Thyroid gland (tissue), 4 donors: ENCODE results near the gene SULT2B1. TPM values are rescaled to one million over a fixed set of nuclear protein-coding genes. Genes with fewer than 3 reads are reported as not detected.

Experiments used
- DNase-seq, 2 donors: peaks; one replicate each; pipeline ENCODE4 v3.0.0-alpha.2; 2019
- H3K27ac ChIP-seq, 3 donors: fragments of 200-600 bp; sonication (generic); 1 replicate in 2 of 3; 2 replicates in 1 of 3; pipeline ENCODE4 v1.5.1; 2016 to 2019; ENCODE audit warnings: mild to moderate bottlenecking in 1 of 3, moderate library complexity in 1 of 3
- H3K27me3 ChIP-seq: fragments of 200-600 bp; sonication (generic); one replicate; pipeline ENCODE4 v1.5.1; 2019
- H3K36me3 ChIP-seq, 2 donors: fragments of 200-600 bp; sonication (generic); one replicate each; pipeline ENCODE4 v1.5.1; 2016 to 2019
- H3K4me1 ChIP-seq, 2 donors: fragments of 200-600 bp; sonication (generic); one replicate each; pipeline ENCODE4 v1.5.1; 2017 to 2019
- H3K4me3 ChIP-seq, 3 donors: fragments of 200-600 bp; sonication (generic); replicated peaks in 1 of 3; 1 replicate in 2 of 3; 2 replicates in 1 of 3; pipeline ENCODE4 v1.5.1; 2016; ENCODE audit warnings: mild to moderate bottlenecking in 1 of 3
- H3K9me3 ChIP-seq: fragments of 200-600 bp; sonication (generic); one replicate; pipeline ENCODE4 v1.5.1; 2017
- POLR2A ChIP-seq, 2 donors: fragments of 450-650 bp; IDR thresholded peaks; one replicate each; pipeline ENCODE4 v1.6.1; 2017; ENCODE audit warnings: antibody characterized with exemption in 2 of 2, mild to moderate bottlenecking in 2 of 2, moderate library complexity in 1 of 2
- whole genome bisulfite sequencing, 2 donors: methylation state at CpG; one replicate each; pipeline ENCODE4 v1.1.5; 2017; 5-methylcytosine and 5-hydroxymethylcytosine counted together
- intact Hi-C: fragments of 100-400 bp; cut with DNase I; formaldehyde crosslinking; loops from one replicate; pipeline ENCODE4 v1.15.1; 2023
- total RNA-seq, 4 donors: library from RNA; depleted of rRNA; stranded (reverse); fragments of >200 nt; gene quantifications; one replicate each; pipeline ENCODE4 v1.2.3, GENCODE V29; 2016
- TF ChIP-seq, protein P1 (sequence below), 6 experiments: fragments of 200-600 bp in 3 of 6; fragments of 450-650 bp in 3 of 6; sonication (generic) in 3 of 6; IDR thresholded peaks; one replicate each; pipeline ENCODE4 v1.5.1; 2016 to 2019; ENCODE audit warnings: antibody characterized with exemption in 6 of 6, mild to moderate bottlenecking in 2 of 6, inconsistent platforms in 1 of 6, moderate library complexity in 1 of 6

Gene SULT2B1
- total RNA-seq, 4 donors from 2014 or later, result 0.54 to 0.88 (median 0.78) TPM; not detected in 1

DNA sequence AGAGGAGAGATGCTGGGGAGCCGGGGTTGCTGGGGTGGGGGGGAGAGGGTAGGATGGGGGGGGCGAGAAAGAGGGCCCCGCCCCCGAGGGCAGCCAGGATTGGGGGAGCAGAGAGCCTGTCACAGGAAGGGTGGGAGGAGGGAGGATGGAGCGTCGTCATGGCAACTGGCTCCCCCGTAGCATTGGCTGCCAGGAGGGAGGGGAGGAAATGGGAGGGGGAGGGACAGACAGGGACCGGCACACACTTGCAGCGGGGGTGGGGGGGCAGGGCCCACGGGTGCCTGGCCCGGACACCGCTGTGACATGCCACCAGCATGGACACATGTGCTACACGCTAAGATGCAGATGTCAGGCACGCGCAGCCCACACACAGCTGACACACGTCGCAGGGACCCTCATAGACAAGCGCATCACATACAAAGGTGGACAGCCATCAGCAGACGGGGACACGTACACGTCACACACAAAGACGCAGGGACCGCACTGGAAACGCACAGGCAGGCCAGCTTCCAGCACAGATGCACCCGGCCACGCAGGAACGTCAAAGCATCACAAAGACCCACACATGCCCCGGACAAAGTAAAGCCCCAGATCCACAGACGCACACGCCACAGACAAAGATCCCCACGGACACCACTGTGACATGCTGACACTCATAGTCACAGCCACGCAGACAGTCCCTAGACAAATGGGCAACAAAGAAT, 40.0 kb upstream of the SULT2B1 start, which contains the start of gene LMTK3:
Gene LMTK3, minus strand, starts transcription at position 36 of the 704 bp plus-strand sequence. CDS start 259 bp downstream, outside the sequence.
- intact Hi-C loops, result no loop called here
- Histone ChIP-seq H3K27me3 (no peaks in the 10 kb centered on the region), H3K9me3 (no peaks in the 10 kb centered on the region), H3K4me1 (peaks cover 7 to 9% of the 10 kb centered on the region in 2 donors), H3K4me3 (peak within 1 kb of the TSS in 1 of 3 donors; percentile 5), H3K36me3 (no peaks in the 10 kb centered on the region), H3K27ac (no peak within 1 kb of the TSS)
- DNase-seq, result no peak
- WGBS, 2 donors, result 11 to 22% methylated on average over 8 to 26 of the region's 32 CpGs
- TF ChIP-seq POLR2A (IDR thresholded peaks at IDR 0.05), result no peak
- TF ChIP-seq, protein P1, sequence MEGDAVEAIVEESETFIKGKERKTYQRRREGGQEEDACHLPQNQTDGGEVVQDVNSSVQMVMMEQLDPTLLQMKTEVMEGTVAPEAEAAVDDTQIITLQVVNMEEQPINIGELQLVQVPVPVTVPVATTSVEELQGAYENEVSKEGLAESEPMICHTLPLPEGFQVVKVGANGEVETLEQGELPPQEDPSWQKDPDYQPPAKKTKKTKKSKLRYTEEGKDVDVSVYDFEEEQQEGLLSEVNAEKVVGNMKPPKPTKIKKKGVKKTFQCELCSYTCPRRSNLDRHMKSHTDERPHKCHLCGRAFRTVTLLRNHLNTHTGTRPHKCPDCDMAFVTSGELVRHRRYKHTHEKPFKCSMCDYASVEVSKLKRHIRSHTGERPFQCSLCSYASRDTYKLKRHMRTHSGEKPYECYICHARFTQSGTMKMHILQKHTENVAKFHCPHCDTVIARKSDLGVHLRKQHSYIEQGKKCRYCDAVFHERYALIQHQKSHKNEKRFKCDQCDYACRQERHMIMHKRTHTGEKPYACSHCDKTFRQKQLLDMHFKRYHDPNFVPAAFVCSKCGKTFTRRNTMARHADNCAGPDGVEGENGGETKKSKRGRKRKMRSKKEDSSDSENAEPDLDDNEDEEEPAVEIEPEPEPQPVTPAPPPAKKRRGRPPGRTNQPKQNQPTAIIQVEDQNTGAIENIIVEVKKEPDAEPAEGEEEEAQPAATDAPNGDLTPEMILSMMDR (IDR thresholded peaks at IDR 0.05), result no peak

DNA sequence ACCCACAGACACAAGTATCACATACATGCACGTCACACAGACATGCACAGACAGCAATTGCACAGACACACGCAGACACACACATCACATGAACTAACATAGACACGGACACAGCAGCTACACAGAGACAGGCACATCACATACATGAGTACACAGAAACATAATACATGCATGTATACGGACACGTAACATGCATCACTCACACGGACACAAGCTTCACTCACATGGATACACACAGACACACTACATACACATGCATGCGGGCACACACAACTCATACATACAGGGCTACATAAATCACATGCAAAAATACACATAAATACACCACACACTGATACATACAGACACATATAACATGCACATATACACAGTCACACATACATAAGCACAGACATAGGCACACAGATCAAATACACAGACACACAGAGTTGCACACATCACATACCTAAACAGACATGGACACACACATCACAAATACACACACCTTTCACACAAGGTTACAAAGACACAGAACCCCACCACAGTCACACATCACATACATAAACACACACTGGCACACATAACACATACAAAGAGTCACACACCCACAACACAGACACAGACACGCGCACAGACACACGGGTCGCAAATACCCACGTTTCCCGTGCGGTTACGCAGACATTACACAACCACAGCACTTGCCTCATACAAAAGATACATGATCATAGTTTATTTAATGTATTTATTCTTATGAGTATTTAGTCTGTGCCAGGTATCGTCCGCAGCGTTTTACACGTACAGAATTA, 39.3 kb upstream of the SULT2B1 start:
- Histone ChIP-seq H3K27me3 (no peaks in the 10 kb centered on the region), H3K36me3 (no peaks in the 10 kb centered on the region), H3K27ac (no peak overlapping the region), H3K9me3 (no peaks in the 10 kb centered on the region), H3K4me1 (peaks cover 7 to 9% of the 10 kb centered on the region in 2 donors), H3K4me3 (no peak overlapping the region)
- TF ChIP-seq POLR2A (IDR thresholded peaks at IDR 0.05), result no peak
- TF ChIP-seq, protein P1 (IDR thresholded peaks at IDR 0.05), result no peak
- no peak for DNase-seq
- intact Hi-C loops, result no loop called here
- WGBS, 2 donors, result 49 to 54% methylated on average over 19 of the region's 19 CpGs

DNA sequence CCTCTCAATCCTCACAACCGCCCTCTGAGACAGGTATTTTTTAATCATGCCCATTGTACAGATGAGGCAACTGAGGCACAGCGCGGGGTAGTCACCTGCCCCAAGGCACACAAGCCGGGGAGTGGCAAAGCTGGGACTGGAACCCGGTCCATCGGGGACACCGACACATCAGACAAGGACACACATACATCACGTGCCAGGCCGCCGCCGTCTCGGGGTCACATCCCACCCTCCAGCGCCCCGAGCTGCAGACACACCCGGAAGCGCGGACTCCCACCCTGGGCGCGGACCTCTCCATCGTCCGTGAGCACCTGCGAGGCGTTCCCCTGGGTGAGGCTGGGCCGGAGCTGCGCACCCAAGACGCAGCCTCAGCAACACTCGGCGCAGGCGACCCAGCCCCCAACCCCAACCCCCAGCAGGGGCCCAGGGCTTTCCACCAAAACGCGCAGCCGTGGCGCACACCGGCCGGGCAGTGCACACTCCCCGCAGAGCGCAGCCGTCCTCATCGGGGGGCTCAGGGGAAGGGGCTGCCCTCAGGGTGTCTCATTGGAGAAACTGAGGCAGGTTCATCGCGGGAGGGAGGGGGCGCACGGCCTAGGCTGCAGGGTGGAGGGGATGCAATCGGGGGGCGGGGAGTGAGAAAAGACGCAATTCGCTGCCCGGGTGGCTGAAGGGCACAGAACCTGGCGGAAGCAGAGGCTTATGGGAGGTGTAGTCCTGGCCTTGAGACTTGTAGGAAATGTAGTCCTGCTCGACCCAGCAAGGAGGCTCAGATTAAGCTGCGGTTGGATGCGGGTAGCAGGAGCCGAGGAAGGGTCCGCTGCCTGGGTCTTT, 38.5 kb upstream of the SULT2B1 start:
- intact Hi-C loops, result no loop called here
- Histone ChIP-seq H3K4me1 (peaks cover 7 to 9% of the 10 kb centered on the region in 2 donors), H3K27ac (no peak overlapping the region), H3K9me3 (no peaks in the 10 kb centered on the region), H3K4me3 (peak overlapping the region; percentile 58 to 88 (median 65)), H3K36me3 (no peaks in the 10 kb centered on the region), H3K27me3 (no peaks in the 10 kb centered on the region)
- no peak for TF ChIP-seq POLR2A (IDR thresholded peaks at IDR 0.05)
- TF ChIP-seq, protein P1 (IDR thresholded peaks at IDR 0.05), result no peak
- peak; percentile 69 to 73 for DNase-seq
- WGBS, 2 donors, result 5 to 9% methylated on average over 22 to 26 of the region's 54 CpGs

DNA sequence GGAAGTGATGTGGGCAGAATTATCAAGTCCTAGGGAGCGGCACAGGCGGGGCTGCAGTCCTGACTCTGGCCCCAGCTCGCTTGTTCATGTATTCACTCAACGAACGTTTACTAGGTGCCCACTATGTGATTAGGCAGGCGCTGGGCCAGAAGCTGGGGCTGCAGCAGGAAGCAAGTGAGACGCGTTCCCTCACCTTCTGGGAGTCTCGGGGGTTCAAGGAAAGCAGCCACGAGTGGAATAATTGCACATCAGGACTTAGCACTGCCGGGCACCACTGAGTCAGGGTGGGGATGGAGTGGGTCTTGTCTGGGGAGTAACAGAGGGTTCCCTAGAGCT, 37.9 kb upstream of the SULT2B1 start:
- TF ChIP-seq, protein P1 (IDR thresholded peaks at IDR 0.05), result no peak
- no peak for TF ChIP-seq POLR2A (IDR thresholded peaks at IDR 0.05)
- H3K4me3 ChIP-seq, result no peak overlapping the region
- no peak for DNase-seq
- WGBS, 2 donors, result 34 to 38% methylated on average over 5 to 11 of the region's 11 CpGs
- no peak overlapping the region for H3K27ac ChIP-seq
- no peaks in the 10 kb centered on the region for H3K27me3 ChIP-seq
- intact Hi-C loops, result no loop called here
- H3K9me3 ChIP-seq, result no peaks in the 10 kb centered on the region
- H3K4me1 ChIP-seq, result peaks cover 7 to 9% of the 10 kb centered on the region in 2 donors
- H3K36me3 ChIP-seq, result no peaks in the 10 kb centered on the region
